ENCODE results near the gene USP21.

The USP21 gene

GRCh38 chr1:161137881-161138280, 21.4 kb upstream of the USP21 start:
- no peak for DNase-seq (ENCODE audit: low read depth in 3 of 3)

- DNase-seq (ENCODE audit: low read depth in 3 of 3) = no peak
Observed at GRCh38 chr1:161138431-161138830, 20.9 kb upstream of the USP21 start.

DNA sequence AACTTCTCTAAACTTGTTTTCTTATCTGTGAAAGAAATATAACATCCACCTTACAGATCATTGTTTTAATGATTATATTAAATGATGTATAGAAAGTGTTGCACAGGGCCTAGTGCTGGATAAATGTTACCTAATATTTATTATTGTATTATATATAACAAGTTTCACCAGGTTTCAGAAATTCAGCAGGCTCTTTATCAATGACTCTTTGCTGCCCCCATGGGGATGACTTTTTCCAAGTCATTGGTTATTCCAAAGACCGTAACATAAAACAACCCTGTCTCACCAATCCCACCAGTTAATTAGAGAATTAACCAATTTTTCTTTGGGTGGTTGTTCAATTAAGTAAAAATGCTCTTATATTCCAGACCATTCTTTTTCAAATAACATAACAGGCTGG, 19.5 kb upstream of the USP21 start:
- peak in 1 of 3 experiments; percentile 34 for DNase-seq (ENCODE audit: low read depth in 3 of 3)

DNA sequence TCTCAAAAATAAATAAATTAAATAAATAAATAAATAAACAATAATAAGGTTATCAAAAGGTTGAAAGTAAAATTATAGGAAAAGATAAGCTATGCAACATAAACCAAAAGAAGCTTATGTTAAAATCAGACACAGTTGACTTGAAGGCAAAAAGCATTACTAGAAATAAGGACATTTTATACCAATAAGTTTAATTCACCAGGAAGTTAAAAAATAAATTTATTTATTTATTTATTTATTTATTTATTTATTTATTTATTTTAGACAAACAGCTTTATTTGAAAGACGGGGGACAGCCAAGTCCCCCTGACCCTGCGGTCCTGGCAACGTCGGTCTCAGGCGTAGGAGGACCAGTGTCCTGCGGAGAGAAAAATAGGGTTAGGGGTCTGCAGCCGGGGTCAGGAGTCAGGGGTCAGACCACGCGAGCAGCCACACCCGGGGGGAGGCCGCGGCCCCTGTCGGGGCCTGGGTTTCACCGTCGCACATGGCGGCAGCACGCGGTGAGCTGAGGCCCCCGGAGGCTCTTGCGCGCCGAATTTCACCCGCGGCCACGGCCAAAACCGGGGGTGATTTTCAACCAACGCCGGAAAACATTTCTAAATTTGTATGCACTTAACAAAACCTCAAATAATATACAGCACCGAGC, 18.4 kb upstream of the USP21 start:
- DNase-seq (ENCODE audit: low read depth in 3 of 3) = no peak

DNA sequence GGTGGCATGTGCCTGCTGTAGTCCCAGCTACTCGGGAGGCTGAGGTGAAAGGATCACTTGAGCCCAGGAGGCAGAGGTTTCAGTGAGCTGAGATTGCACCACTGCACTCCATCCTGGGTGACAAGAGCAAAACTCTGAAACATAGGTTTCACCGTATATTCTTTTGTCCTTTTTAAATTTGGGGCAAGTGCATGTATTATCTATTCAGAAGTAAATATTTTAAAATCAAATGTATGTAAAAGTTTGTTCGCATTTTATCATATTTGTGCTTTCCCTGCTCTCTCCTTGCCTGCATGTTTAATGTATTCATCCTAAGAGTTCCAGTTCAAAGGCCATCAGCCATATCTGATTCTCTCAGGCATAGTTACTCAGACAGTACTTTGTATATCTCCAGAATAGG, 13.5 kb upstream of the USP21 start:
- no peak for DNase-seq (ENCODE audit: low read depth in 3 of 3)

DNA sequence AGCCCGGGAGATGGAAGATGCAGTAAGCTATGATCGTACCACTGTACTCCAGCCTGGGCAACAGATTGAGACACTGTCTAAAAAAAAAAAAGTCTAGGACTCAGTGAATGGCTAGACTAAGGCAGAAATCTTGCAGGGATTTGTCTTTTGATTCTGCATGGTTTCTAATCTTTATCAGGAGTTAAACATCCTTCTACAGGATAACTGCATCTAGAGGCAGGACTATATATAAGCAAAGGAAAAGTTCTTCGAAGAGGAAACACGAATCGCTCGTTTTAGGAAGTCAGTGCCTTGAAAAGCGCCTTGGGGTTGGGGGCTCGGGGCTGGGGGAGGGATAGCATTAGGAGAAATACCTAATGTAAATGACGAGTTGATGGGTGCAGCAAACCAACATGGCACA, 6.1 kb upstream of the USP21 start:
- no peak for DNase-seq (ENCODE audit: low read depth in 3 of 3)

GRCh38 chr1:161153682-161154337, 5.5 kb upstream of the USP21 start, which contains the start of gene UFC1:
Gene UFC1 (plus strand): TSS chr1:161153978. CDS start chr1:161153998, 20 bp downstream.
- DNase-seq (ENCODE audit: low read depth in 3 of 3) = peak; percentile 59 to 66 (median 61)

GRCh38 chr1:161157867-161158266, 1.4 kb upstream of the USP21 start:
- DNase-seq (ENCODE audit: low read depth in 3 of 3) = no peak

DNA sequence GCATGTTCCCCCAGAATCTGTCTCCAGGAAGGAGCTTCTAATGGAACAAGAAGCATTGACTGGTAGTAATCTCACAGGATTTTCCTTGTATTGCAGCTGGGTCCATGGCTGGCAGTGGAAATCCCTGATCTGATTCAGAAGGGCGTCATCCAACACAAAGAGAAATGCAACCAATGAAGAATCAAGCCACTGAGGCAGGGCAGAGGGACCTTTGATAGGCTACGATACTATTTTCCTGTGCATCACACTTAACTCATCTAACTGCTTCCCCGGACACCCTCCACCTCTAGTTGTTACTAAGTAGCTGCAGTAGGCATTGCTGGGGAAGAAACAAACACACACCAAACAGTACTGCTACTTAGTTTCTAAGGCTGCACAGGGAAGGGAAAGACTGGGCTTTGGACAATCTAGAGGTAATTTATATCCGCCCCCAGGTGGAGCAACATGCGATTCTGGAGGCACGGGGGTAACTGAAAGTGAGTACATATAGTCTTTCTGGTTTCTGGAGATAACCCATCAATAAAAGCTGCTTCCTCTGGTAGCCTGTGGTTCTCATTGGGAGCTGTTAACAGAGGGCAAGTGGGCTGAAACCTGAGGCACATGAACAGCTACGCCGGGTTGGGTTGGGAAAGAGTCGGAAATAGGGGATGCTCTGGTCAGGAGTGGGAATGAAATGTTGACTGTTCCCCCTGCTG, 837 bp upstream of the USP21 start:
- DNase-seq (ENCODE audit: low read depth in 3 of 3) = no peak

GRCh38 chr1:161159913-161160243, 578 bp downstream of the USP21 start:
- DNase-seq (ENCODE audit: low read depth in 3 of 3) = no peak

DNA sequence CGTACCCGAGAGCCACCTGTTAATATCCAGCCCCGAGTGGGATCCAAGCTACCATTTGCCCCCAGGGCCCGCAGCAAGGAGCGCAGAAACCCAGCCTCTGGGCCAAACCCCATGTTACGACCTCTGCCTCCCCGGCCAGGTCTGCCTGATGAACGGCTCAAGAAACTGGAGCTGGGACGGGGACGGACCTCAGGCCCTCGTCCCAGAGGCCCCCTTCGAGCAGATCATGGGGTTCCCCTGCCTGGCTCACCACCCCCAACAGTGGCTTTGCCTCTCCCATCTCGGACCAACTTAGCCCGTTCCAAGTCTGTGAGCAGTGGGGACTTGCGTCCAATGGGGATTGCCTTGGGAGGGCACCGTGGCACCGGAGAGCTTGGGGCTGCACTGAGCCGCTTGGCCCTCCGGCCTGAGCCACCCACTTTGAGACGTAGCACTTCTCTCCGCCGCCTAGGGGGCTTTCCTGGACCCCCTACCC, 1.4 kb downstream of the USP21 start:
- DNase-seq (ENCODE audit: low read depth in 3 of 3) = no peak

GRCh38 chr1:161161652-161162051, 2.4 kb downstream of the USP21 start:
- no peak for DNase-seq (ENCODE audit: low read depth in 3 of 3)

DNA sequence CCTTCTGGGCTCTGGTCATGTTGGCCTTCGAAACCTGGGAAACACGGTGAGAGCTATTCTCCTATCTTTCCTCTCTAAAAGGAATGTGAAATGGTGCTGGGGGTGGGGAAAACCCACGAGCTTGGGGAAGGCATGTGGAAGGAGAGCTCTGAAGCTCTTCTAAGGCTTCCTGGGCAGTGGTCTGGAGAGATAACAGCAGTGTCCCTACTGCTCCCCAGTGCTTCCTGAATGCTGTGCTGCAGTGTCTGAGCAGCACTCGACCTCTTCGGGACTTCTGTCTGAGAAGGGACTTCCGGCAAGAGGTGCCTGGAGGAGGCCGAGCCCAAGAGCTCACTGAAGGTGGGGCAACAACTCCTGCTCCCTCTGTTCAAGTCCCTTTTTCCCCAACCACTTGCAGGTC, 2.8 kb downstream of the USP21 start:
- DNase-seq (ENCODE audit: low read depth in 3 of 3) = no peak

- DNase-seq (ENCODE audit: low read depth in 3 of 3) = no peak
Observed at GRCh38 chr1:161162806-161163205, 3.5 kb downstream of the USP21 start.

DNA sequence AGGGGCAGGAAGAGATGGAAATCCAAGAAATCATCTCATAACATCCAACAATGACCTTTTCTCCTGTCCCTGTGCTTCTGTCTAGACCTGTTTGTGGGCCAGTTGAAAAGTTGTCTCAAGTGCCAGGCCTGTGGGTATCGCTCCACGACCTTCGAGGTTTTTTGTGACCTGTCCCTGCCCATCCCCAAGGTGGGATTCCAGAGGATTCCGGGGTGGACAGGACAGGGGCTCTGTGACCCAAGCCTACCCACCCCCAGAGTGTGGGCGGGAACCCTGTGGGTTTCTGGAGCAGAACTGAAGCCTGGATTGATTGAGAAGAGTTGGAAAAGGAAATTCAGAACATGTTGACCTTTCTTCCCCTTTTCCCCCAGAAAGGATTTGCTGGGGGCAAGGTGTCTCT, 4.5 kb downstream of the USP21 start:
- no peak for DNase-seq (ENCODE audit: low read depth in 3 of 3)

DNA sequence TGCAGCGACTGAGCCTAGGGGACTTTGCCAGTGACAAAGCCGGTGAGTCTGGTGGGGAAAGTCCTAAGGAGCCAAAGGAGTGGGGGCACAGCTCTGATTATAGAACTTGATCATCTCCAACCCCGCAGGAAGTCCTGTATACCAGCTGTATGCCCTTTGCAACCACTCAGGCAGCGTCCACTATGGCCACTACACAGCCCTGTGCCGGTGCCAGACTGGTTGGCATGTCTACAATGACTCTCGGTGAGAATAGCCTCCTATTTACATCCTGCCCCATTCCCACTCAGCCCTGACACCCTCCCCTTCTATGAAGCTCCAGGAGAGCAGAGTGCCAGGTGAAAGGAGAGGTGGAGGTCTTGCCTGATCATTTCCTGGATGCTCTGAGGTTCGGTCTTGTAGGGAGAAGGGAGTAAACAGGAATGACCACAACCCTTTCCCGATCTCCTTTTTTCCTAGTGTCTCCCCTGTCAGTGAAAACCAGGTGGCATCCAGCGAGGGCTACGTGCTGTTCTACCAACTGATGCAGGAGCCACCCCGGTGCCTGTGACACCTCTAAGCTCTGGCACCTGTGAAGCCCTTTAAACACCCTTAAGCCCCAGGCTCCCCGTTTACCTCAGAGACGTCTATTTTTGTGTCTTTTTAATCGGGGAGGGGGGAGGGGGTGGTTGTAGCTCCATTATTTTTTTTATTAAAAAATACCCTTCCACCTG, 5.8 kb downstream of the USP21 start:
- no peak for DNase-seq (ENCODE audit: low read depth in 3 of 3)

GRCh38 chr1:161165742-161166668, 6.7 kb downstream of the USP21 start, which contains the start of gene PPOX:
Gene PPOX (plus strand): TSS chr1:161166426. CDS start chr1:161166848, 422 bp downstream.
- DNase-seq (ENCODE audit: low read depth in 3 of 3) = peak; percentile 65 to 82 (median 77)

DNA sequence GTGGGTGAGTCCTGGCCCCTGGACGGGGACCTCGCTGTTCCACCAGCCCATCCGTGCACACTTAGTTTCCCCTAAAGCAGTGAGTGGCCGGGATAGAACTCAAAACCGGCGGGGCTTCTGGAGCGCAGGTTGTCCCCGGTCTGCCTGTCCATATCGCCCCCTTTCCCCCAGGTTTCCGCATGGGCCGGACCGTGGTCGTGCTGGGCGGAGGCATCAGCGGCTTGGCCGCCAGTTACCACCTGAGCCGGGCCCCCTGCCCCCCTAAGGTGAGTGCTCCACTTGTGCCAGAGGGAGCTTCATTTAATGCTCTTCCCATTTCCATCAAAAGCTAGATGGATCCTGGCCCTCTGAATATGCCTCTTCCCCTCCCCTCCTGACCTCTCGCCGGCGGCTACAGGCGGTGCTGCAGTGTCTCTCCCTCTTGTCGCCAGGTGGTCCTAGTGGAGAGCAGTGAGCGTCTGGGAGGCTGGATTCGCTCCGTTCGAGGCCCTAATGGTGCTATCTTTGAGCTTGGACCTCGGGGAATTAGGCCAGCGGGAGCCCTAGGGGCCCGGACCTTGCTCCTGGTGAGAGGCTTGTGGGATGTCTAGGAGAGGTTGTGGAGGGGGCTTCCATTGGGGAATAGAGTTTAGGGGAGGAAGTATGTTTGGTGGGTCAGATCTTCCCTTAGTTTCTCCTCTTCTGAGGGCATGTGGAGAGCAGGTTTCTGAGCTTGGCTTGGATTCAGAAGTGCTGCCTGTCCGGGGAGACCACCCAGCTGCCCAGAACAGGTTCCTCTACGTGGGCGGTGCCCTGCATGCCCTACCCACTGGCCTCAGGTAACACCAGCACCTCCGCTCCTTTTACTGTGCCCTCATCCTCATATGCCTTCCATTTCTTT, 7.6 kb downstream of the USP21 start:
- DNase-seq (ENCODE audit: low read depth in 3 of 3) = no peak

DNA sequence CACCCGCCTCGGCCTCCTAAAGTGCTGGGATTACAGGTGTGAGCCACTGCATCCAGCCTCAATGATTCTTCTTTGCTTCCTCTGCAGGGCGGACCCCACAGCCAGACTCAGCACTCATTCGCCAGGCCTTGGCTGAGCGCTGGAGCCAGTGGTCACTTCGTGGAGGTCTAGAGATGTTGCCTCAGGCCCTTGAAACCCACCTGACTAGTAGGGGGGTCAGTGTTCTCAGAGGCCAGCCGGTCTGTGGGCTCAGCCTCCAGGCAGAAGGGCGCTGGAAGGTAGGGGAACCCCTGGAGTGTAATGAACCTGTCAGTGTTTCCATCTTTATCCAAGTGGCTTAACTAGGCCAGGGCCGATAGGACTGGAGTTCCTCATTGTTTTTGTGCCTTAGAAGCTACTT, 9.6 kb downstream of the USP21 start:
- no peak for DNase-seq (ENCODE audit: low read depth in 3 of 3)

DNA sequence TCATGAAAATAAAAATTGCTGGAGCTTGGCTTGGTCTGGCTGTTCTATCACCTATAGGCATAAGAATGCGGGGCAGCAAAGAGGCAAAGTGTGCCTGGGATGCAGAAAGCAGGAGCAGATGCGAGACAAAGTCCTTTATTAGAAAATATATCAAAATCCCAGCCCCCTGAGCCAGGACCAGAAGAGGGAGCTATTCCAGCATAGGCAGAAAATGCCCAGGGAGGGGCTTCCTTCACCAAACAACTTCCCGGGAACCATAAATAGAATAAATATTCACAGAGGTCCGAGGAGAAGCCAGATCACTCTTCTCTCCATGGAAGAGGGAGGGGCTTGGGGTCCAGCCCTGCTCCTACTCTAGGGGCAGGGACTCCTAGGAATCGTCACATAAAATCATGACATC, 11.9 kb downstream of the USP21 start:
- DNase-seq (ENCODE audit: low read depth in 3 of 3) = no peak

Data from stimulated activated CD4-positive, alpha-beta T cell treated with anti-CD3 and anti-CD28 coated beads, TNF-alpha, amount 100 ng/mL, for 4 hours (primary cell).